SK-N-SH (cell line): Measurements from ENCODE around the gene MVB12B. TPM values are rescaled to one million over a fixed set of nuclear protein-coding genes. Genes with fewer than 3 reads are reported as not detected.

Source experiments
- CTCF ChIA-PET: fragments of 300-600, 350-600 bp; formaldehyde crosslinking; extraction: SDS; loops from one replicate; lab custom pipeline; 2021; lab: Yijun Ruan, JAX
- POLR2A ChIA-PET: fragments of 350-600 bp; sonication (Branson Sonifier 250); formaldehyde crosslinking; extraction: SDS; loops from one replicate; lab custom pipeline; 2020; ENCODE audit warnings: antibody characterized with exemption, inconsistent platforms; lab: Yijun Ruan, JAX
- DNase-seq: peaks from one replicate; pipeline ENCODE4 v3.0.0; 2012
- H2AFZ ChIP-seq: fragments of 200-600 bp; sonication (generic); 2 replicates; pipeline ENCODE4 v1.8.1; 2016; ENCODE audit warnings: antibody characterized with exemption, mild to moderate bottlenecking, low read depth
- H3F3A ChIP-seq: fragments of 200-600 bp; sonication (generic); replicated peaks from 2 replicates; pipeline ENCODE3; 2016; ENCODE audit warnings: antibody characterized with exemption, mild to moderate bottlenecking; ENCODE audit not compliant: insufficient read depth
- H3K27ac ChIP-seq, 2 experiments: fragments of 200-500 bp in 1 of 2; fragments of 200-600 bp in 1 of 2; sonication (Bioruptor generic) in 1 of 2; sonication (generic), shearing (Covaris generic) in 1 of 2; 2 replicates each; pipeline versions ENCODE4 v1.5.1 to v1.6.1; 2014 to 2016; ENCODE audit warnings: low read depth in 2 of 2, inconsistent platforms in 1 of 2, low read length in 1 of 2, mild to moderate bottlenecking in 1 of 2, mixed read lengths in 1 of 2
- H3K27me3 ChIP-seq: fragments of 200-600 bp; sonication (generic), shearing (Covaris generic); 2 replicates; pipeline ENCODE4 v1.6.1; 2016; ENCODE audit warnings: mixed run types; ENCODE audit not compliant: insufficient read depth
- H3K36me3 ChIP-seq, 2 experiments: fragments of 200-500 bp in 1 of 2; fragments of 200-600 bp in 1 of 2; sonication (Bioruptor generic) in 1 of 2; sonication (generic) in 1 of 2; replicated peaks in 1 of 2; 2 replicates each; pipeline versions ENCODE3 to v1.5.1; 2014 to 2016; ENCODE audit warnings: low read length in 1 of 2, mild to moderate bottlenecking in 1 of 2; ENCODE audit not compliant: insufficient read depth in 2 of 2, control insufficient read depth in 1 of 2
- H3K4me1 ChIP-seq, 2 experiments: fragments of 200-500 bp in 1 of 2; fragments of 200-600 bp in 1 of 2; sonication (Bioruptor generic) in 1 of 2; sonication (generic), shearing (Covaris generic) in 1 of 2; 2 replicates each; pipeline versions ENCODE4 v1.5.1 to v1.6.1; 2014 to 2016; ENCODE audit warnings: low read depth in 1 of 2, low read length in 1 of 2, mixed run types in 1 of 2; ENCODE audit not compliant: insufficient read depth in 2 of 2, control insufficient read depth in 1 of 2
- H3K4me2 ChIP-seq: fragments of 200-600 bp; sonication (generic), shearing (Covaris generic); 2 replicates; pipeline ENCODE4 v1.6.1; 2017; ENCODE audit warnings: mixed run types
- H3K4me3 ChIP-seq, 2 experiments: fragments of 200-500 bp in 1 of 2; fragments of 200-600 bp in 1 of 2; sonication (Bioruptor generic) in 1 of 2; sonication (generic), shearing (Covaris generic) in 1 of 2; 2 replicates each; pipeline versions ENCODE4 v1.5.1 to v1.8.1; 2014 to 2016; ENCODE audit warnings: low read depth in 2 of 2, inconsistent platforms in 1 of 2, low read length in 1 of 2, mild to moderate bottlenecking in 1 of 2, mixed read lengths in 1 of 2, moderate library complexity in 1 of 2
- H3K79me2 ChIP-seq: fragments of 200-600 bp; sonication (generic); 2 replicates; pipeline ENCODE4 v1.8.1; 2017; ENCODE audit warnings: mild to moderate bottlenecking; ENCODE audit not compliant: insufficient read depth
- H3K9ac ChIP-seq: fragments of 200-600 bp; sonication (generic); 2 replicates; pipeline ENCODE4 v1.6.1; 2017; ENCODE audit warnings: mixed run types
- H3K9me2 ChIP-seq: fragments of 200-600 bp; sonication (generic); 2 replicates; pipeline ENCODE4 v1.6.1; 2017; ENCODE audit warnings: mixed run types
- H3K9me3 ChIP-seq: fragments of 200-600 bp; sonication (generic); 2 replicates; pipeline ENCODE4 v1.6.1; 2017; ENCODE audit warnings: mixed run types, mild to moderate bottlenecking, moderate library complexity
- H4K20me1 ChIP-seq: fragments of 200-600 bp; sonication (generic); 2 replicates; pipeline ENCODE4 v1.6.1; 2017; ENCODE audit warnings: mild to moderate bottlenecking, mixed run types; ENCODE audit not compliant: insufficient read depth
- CTCF ChIP-seq: fragments of 200-600 bp; sonication (generic); IDR thresholded peaks from 2 replicates; pipeline ENCODE4 v1.6.1; 2017; ENCODE audit warnings: antibody characterized with exemption, mild to moderate bottlenecking, moderate library complexity
- ELF1 ChIP-seq: IDR thresholded peaks from 2 replicates; pipeline ENCODE4 v1.4.0; 2012
- FOSL2 ChIP-seq: IDR thresholded peaks from 2 replicates; pipeline ENCODE4 v1.4.0; 2012; ENCODE audit warnings: low read depth, mild to moderate bottlenecking, moderate library complexity, borderline replicate concordance
- FOXJ3 ChIP-seq: sonication (generic); formaldehyde crosslinking; IDR thresholded peaks from 2 replicates; pipeline ENCODE4 v1.5.1; 2020; ENCODE audit warnings: mild to moderate bottlenecking, missing genetic modification reagents
- FOXM1 ChIP-seq: IDR thresholded peaks from 2 replicates; pipeline ENCODE4 v1.4.0; 2012; ENCODE audit warnings: low read depth, mild to moderate bottlenecking
- GATA2 ChIP-seq: sonication (generic); formaldehyde crosslinking; IDR thresholded peaks from 2 replicates; pipeline ENCODE4 v1.5.0; 2020; ENCODE audit warnings: mild to moderate bottlenecking, missing genetic modification reagents
- JUND ChIP-seq: IDR thresholded peaks from 2 replicates; pipeline ENCODE4 v1.4.0; 2012
- MAX ChIP-seq: IDR thresholded peaks from 2 replicates; pipeline ENCODE4 v1.4.0; 2012; ENCODE audit warnings: low read depth
- MXI1 ChIP-seq: IDR thresholded peaks from 2 replicates; pipeline ENCODE4 v1.6.1; 2012; ENCODE audit warnings: mild to moderate bottlenecking, low read depth, low read length, improper control_type of control experiment
- POLR2AphosphoS5 ChIP-seq: IDR thresholded peaks from 2 replicates; pipeline ENCODE4 v1.6.1; 2012; ENCODE audit warnings: low read depth, low read length
- RAD21 ChIP-seq: IDR thresholded peaks from 2 replicates; pipeline ENCODE4 v1.6.1; 2012; ENCODE audit warnings: mild to moderate bottlenecking, low read length
- RCOR1 ChIP-seq: fragments of 150-350 bp; IDR thresholded peaks from 2 replicates; pipeline ENCODE4 v1.6.1; 2017; ENCODE audit warnings: antibody characterized with exemption, low read length
- REST ChIP-seq: IDR thresholded peaks from 2 replicates; pipeline ENCODE4 v1.6.1; 2012; ENCODE audit warnings: mild to moderate bottlenecking, low read depth, low read length, moderate library complexity
- RXRA ChIP-seq: IDR thresholded peaks from 2 replicates; pipeline ENCODE4 v1.4.0; 2012; ENCODE audit warnings: low read depth, mild to moderate bottlenecking, borderline replicate concordance
- SIN3A ChIP-seq: IDR thresholded peaks from 2 replicates; pipeline ENCODE4 v1.6.1; 2012; ENCODE audit warnings: low read depth, mild to moderate bottlenecking, low read length, moderate library complexity, borderline replicate concordance
- SMC3 ChIP-seq: IDR thresholded peaks from 2 replicates; pipeline ENCODE4 v1.6.1; 2012; ENCODE audit warnings: low read depth, low read length, improper control_type of control experiment
- TCF12 ChIP-seq: IDR thresholded peaks from 2 replicates; pipeline ENCODE4 v1.4.0; 2012
- TEAD4 ChIP-seq: IDR thresholded peaks from 2 replicates; pipeline ENCODE4 v1.4.0; 2012; ENCODE audit warnings: mild to moderate bottlenecking, borderline replicate concordance; ENCODE audit not compliant: insufficient read depth
- USF1 ChIP-seq: IDR thresholded peaks from 2 replicates; pipeline ENCODE4 v1.4.0; 2012; ENCODE audit warnings: low read depth, borderline replicate concordance
- WGBS: methylation state at CpG from one replicate; pipeline ENCODE4 v1.1.6; 2017; ENCODE audit warnings: low lambda C conversion rate; 5-methylcytosine and 5-hydroxymethylcytosine counted together
- polyA plus RNA-seq, 3 experiments: library from polyadenylated mRNA; depleted of rRNA; stranded (reverse); fragments of >200 nt; gene quantifications; 2 replicates each; pipeline ENCODE4 v1.2.3, GENCODE V29; 2012

Gene MVB12B
- polyA plus RNA-seq, 1 of the 3 experiments (the other 2 are of a cell fraction), result 5.1 TPM

GRCh38 chr9:126514037-126514821, 187.6 kb downstream of the MVB12B start:
- DNase-seq, result peak; percentile 92
- no peak overlapping the region for H3K4me2 ChIP-seq
- H3K9me2 ChIP-seq, result no peaks in the 10 kb centered on the region
- H3K4me3 ChIP-seq, result no peak overlapping the region
- peak overlapping the region in 1 of 2 experiments; percentile 54; a peak in 1 of 4 replicates for H3K27ac ChIP-seq
- POLR2A ChIA-PET, result interaction anchor here (1.8 to 4.7 kb wide), 2 partner anchors 18 to 36 kb away, joined by 7 to 35 read pairs; no protein-coding TSS in a partner anchor
- no peaks in the 10 kb centered on the region for H3K79me2 ChIP-seq
- H3F3A ChIP-seq, result peaks cover 21% of the 10 kb centered on the region
- H3K4me1 ChIP-seq, result peaks cover 0 to 54% of the 10 kb centered on the region in 2 experiments; a peak in 2 of 4 replicates
- H3K9ac ChIP-seq, result no peak overlapping the region
- WGBS, result 66% methylated on average over 34 of the region's 63 CpGs
- no peak overlapping the region for H2AFZ ChIP-seq
- H3K36me3 ChIP-seq, result no peaks in the 10 kb centered on the region
- CTCF ChIA-PET, result interaction anchor here (0.6 to 21.2 kb wide), 11 partner anchors 8 to 175 kb away, joined by 3 to 473 read pairs (median 9); no protein-coding TSS in a partner anchor
- no peaks in the 10 kb centered on the region for H3K27me3 ChIP-seq
- no peaks in the 10 kb centered on the region for H4K20me1 ChIP-seq
- no peaks in the 10 kb centered on the region for H3K9me3 ChIP-seq
- TF ChIP-seq SMC3 (peak; percentile 34; the same call in 1 of the 2 replicates), CTCF (peak; percentile 40), RAD21 (peak; percentile 46), FOXM1 (no peak), USF1 (no peak)
- TF ChIP-seq, all 33 proteins: peak for 3

- WGBS, result 88% methylated on average over 24 of the region's 27 CpGs
- Histone ChIP-seq H3K4me2 (no peak overlapping the region), H3K9ac (no peak overlapping the region), H3K9me2 (no peaks in the 10 kb centered on the region), H3K79me2 (no peaks in the 10 kb centered on the region), H3K36me3 (no peaks in the 10 kb centered on the region), H2AFZ (no peak overlapping the region), H3K4me3 (no peak overlapping the region), H3K4me1 (peaks cover 0 to 51% of the 10 kb centered on the region in 2 experiments; a peak in 2 of 4 replicates), H4K20me1 (no peaks in the 10 kb centered on the region), H3K27me3 (peaks cover 3% of the 10 kb centered on the region; the same call in 1 of the 2 replicates), H3F3A (peaks cover 21% of the 10 kb centered on the region), H3K27ac (peak overlapping the region in 1 of 2 experiments; percentile 44; a peak in 1 of 4 replicates), H3K9me3 (no peaks in the 10 kb centered on the region)
- DNase-seq, result peak; percentile 43
- ChIA-PET POLR2A (interaction anchor here (1.3 kb wide), 1 partner anchor 36 kb away, joined by 3 read pairs; no protein-coding TSS in a partner anchor), CTCF (interaction anchor here (0.6 to 21.2 kb wide), 8 partner anchors 10 to 49 kb away, joined by 3 to 473 read pairs (median 15); no protein-coding TSS in a partner anchor)
- TF ChIP-seq FOSL2 (no peak), SMC3 (no peak), RXRA (no peak), REST (no peak), FOXJ3 (CRISPR knock-in tag) (no peak), JUND (no peak), MAX (no peak), ELF1 (no peak), RCOR1 (no peak), SIN3A (no peak), TEAD4 (no peak), POLR2AphosphoS5 (no peak), TCF12 (no peak), GATA2 (no peak), MXI1 (no peak)
These were observed 188.6 kb downstream of the MVB12B start for GRCh38 chr9:126515001-126515872.
